Measurements from ENCODE around the gene MTTP.

The MTTP gene

DNA sequence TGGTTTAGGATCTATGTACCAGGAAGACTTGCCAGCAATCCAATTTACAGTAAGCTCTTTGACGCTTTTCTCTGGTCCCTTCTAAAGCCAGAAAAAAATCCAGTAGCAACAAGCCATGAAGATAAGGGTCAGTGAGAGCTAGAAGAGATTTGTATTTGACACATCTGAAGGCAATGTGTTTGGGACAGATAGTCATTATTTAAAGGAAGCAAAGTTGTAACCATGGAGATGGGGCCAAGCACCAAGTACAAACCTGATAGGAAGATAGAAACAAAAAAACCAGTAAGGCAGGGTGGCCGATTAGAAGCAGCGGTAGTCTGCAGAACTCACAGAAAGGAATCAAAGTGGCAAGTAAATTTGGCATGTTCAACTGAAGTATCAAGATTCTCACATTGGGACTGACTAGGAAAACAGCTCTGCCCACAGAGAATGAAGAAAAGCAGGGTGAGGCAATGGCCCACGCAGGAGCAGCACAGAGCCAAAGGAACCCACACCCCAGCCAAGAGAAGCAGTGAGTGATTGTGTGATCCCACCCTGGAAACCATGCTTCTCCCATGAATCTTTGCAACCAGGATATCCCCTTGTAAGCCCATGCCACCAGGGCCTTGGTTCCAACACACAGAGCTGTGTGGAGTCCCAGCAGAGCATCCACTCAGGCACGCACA, 95.9 kb downstream of the MTTP start:
- DNase-seq (ENCODE audit: low spot score), result no peak
